ENCODE data around the gene BTG4.

- TF ChIP-seq CTCF (conservative IDR thresholded peaks at IDR 0.05; ENCODE audit: low read depth in 2 of 2) = no peak
- TF ChIP-seq EZH2 (IDR thresholded peaks at IDR 0.05; ENCODE audit: low read depth, unreplicated experiment) = no peak
- TF ChIP-seq POLR2AphosphoS5 (IDR thresholded peaks at IDR 0.05; ENCODE audit: low read depth) = no peak
- no peak for TF ChIP-seq CREB1 (CRISPR knock-in tag; IDR thresholded peaks at IDR 0.05; ENCODE audit: low read depth)
- TF ChIP-seq ZNF114 (CRISPR knock-in tag; IDR thresholded peaks at IDR 0.05) = no peak
- no peak for TF ChIP-seq REST (IDR thresholded peaks at IDR 0.05; ENCODE audit: unreplicated experiment)
- TF ChIP-seq EZH2phosphoT487 (IDR thresholded peaks at IDR 0.05; ENCODE audit: unreplicated experiment) = no peak
- no peak for TF ChIP-seq JUNB (IDR thresholded peaks at IDR 0.05; ENCODE audit: unreplicated experiment)
- TF ChIP-seq NANOG (IDR thresholded peaks at IDR 0.05; ENCODE audit: borderline replicate concordance) = no peak
- no peak for TF ChIP-seq STAT1 (IDR thresholded peaks at IDR 0.05; ENCODE audit: unreplicated experiment)
- TF ChIP-seq ZNF462 (CRISPR knock-in tag; IDR thresholded peaks at IDR 0.05) = no peak
- TF ChIP-seq ETS1 (IDR thresholded peaks at IDR 0.05) = no peak
Observed at GRCh38 chr11:111549196-111549868, 37.1 kb upstream of the BTG4 start.

Measured in GM23338 (cell line).